Karpas-422 (cell line): ENCODE results near the gene FNDC8. TPM values are rescaled to one million over a fixed set of nuclear protein-coding genes. Genes with fewer than 3 reads are reported as not detected.
A peak's percentile ranks its signal among the peaks of the same experiment; 100 is the strongest.
"Not testable (repeated sequence)": the region's sequence is repeated elsewhere in the genome, so short reads cannot be mapped to it uniquely, and the experiment has no call there.

Source experiments
- DNase-seq: peaks from one replicate; pipeline ENCODE4 v3.0.0-alpha.2; 2015
- H2AFZ ChIP-seq: fragments of 200-600 bp; sonication (generic); 2 replicates; pipeline ENCODE4 v1.6.1; 2014; ENCODE audit warnings: antibody characterized with exemption, low read length, mixed read lengths
- H3K27ac ChIP-seq: fragments of 200-600 bp; sonication (generic); 2 replicates; pipeline ENCODE4 v1.5.1; 2014; ENCODE audit warnings: mild to moderate bottlenecking, low read length, moderate library complexity
- H3K27me3 ChIP-seq: fragments of 200-600 bp; sonication (generic); 2 replicates; pipeline ENCODE4 v1.6.1; 2014; ENCODE audit warnings: low read length, mixed read lengths
- H3K36me3 ChIP-seq: fragments of 200-600 bp; sonication (generic); 2 replicates; pipeline ENCODE4 v1.6.1; 2014; ENCODE audit warnings: low read length, mixed read lengths; ENCODE audit not compliant: insufficient read depth
- H3K4me1 ChIP-seq: fragments of 200-600 bp; sonication (generic); 2 replicates; pipeline ENCODE4 v1.6.1; 2014; ENCODE audit warnings: mild to moderate bottlenecking, low read length, mixed read lengths
- H3K4me2 ChIP-seq: fragments of 200-600 bp; sonication (generic); 2 replicates; pipeline ENCODE4 v1.6.1; 2014; ENCODE audit warnings: low read length, low read depth, mild to moderate bottlenecking; ENCODE audit not compliant: poor library complexity, severe bottlenecking
- H3K4me3 ChIP-seq: fragments of 200-600 bp; sonication (generic); 2 replicates; pipeline ENCODE4 v1.5.1; 2014; ENCODE audit warnings: mild to moderate bottlenecking, antibody characterized with exemption, low read length, mixed read lengths
- H3K79me2 ChIP-seq: fragments of 200-600 bp; sonication (generic); 2 replicates; pipeline ENCODE4 v1.6.1; 2014; ENCODE audit warnings: mild to moderate bottlenecking, low read length, mixed read lengths
- H3K9ac ChIP-seq: fragments of 200-600 bp; sonication (generic); 2 replicates; pipeline ENCODE4 v1.6.0; 2014; ENCODE audit warnings: low read length
- H3K9me2 ChIP-seq: fragments of 200-600 bp; sonication (generic), shearing (Covaris generic); replicated peaks from 2 replicates; pipeline ENCODE4 v1.6.0; 2014; ENCODE audit warnings: mild to moderate bottlenecking, low read length, moderate library complexity; ENCODE audit not compliant: insufficient read depth
- H3K9me3 ChIP-seq: fragments of 300-700, 200-600 bp; sonication (generic); 2 replicates; pipeline ENCODE4 v1.6.1; 2014; ENCODE audit warnings: low read length, mixed read lengths
- H4K20me1 ChIP-seq: fragments of 200-600 bp; sonication (generic); 2 replicates; pipeline ENCODE4 v1.6.1; 2014; ENCODE audit warnings: mild to moderate bottlenecking, antibody characterized with exemption, low read length, low read depth; ENCODE audit not compliant: insufficient read depth
- total RNA-seq: library from RNA; depleted of rRNA; stranded (reverse); fragments of >200 nt; shearing (Covaris generic); gene quantifications from 2 replicates; pipeline ENCODE4 v1.2.3, GENCODE V29; 2014; ENCODE audit warnings: low replicate concordance

FNDC8 gene
- total RNA-seq, 1 experiment from 2014 or later, result not detected

GRCh38 chr17:35088881-35089585 lies 32.4 kb upstream of the FNDC8 start:
- Histone ChIP-seq H3K27ac (no peak overlapping the region), H3K4me2 (peak overlapping the region; percentile 79), H4K20me1 (no peaks in the 10 kb centered on the region; the same call in 1 of the 2 replicates), H3K79me2 (no peaks in the 10 kb centered on the region), H3K36me3 (no peaks in the 10 kb centered on the region), H3K9me3 (no peaks in the 10 kb centered on the region), H3K4me1 (peaks cover 20% of the 10 kb centered on the region), H3K9ac (peak overlapping the region; percentile 78), H3K9me2 (no peaks in the 10 kb centered on the region), H3K27me3 (no peaks in the 10 kb centered on the region), H2AFZ (peak overlapping the region; percentile 96), H3K4me3 (peak overlapping the region; percentile 69)
- peak; percentile 95 for DNase-seq

GRCh38 chr17:35089586-35090296 lies 31.7 kb upstream of the FNDC8 start:
- Histone ChIP-seq H3K4me1 (peaks cover 20% of the 10 kb centered on the region), H3K9ac (peak overlapping the region; percentile 73), H3K9me2 (no peaks in the 10 kb centered on the region), H3K4me2 (peak overlapping the region; percentile 79), H2AFZ (peak overlapping the region; percentile 96), H3K27me3 (no peaks in the 10 kb centered on the region), H3K79me2 (no peaks in the 10 kb centered on the region), H3K27ac (no peak overlapping the region), H3K4me3 (peak overlapping the region; percentile 58), H3K36me3 (no peaks in the 10 kb centered on the region), H4K20me1 (no peaks in the 10 kb centered on the region; the same call in 1 of the 2 replicates), H3K9me3 (no peaks in the 10 kb centered on the region)
- no peak for DNase-seq

- H3K4me2 ChIP-seq, H3K27me3 ChIP-seq, H3K79me2 ChIP-seq, DNase-seq, H4K20me1 ChIP-seq, H3K4me3 ChIP-seq, H3K27ac ChIP-seq, H3K36me3 ChIP-seq, H2AFZ ChIP-seq, H3K9ac ChIP-seq, H3K9me2 ChIP-seq, H3K9me3 ChIP-seq: not testable (repeated sequence)
- peaks cover 22% of the 10 kb centered on the region for H3K4me1 ChIP-seq
Measured at GRCh38 chr17:35090707-35091106, 30.7 kb upstream of the FNDC8 start.

DNA sequence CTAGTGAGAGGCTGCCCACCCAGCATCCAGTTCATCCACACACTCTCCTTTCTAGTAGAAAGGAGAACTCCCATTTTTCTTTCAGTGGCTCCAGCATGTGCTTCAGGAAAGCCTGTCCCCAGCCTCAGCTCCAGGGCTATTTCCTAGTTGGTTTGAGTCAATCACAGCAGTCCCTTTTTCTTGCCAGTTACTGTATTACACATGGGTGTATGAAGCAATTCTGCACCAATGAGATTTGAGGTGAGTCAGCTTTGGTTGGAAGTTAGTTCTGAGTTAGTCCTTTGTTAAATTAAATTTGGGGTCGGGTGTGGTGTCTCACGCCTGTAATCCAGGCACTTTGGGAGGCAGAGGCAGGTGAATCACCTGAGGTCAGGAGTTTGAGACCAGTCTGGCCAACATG lies 26.5 kb upstream of the FNDC8 start:
- no peak for DNase-seq
- no peaks in the 10 kb centered on the region for H3K27me3 ChIP-seq
- H2AFZ ChIP-seq, result no peak overlapping the region
- no peaks in the 10 kb centered on the region for H3K79me2 ChIP-seq
- H3K9me2 ChIP-seq, result no peaks in the 10 kb centered on the region
- H3K4me2 ChIP-seq, result no peak overlapping the region
- no peak overlapping the region for H3K27ac ChIP-seq
- peaks cover 6% of the 10 kb centered on the region for H3K4me1 ChIP-seq
- H4K20me1 ChIP-seq, result no peaks in the 10 kb centered on the region
- H3K36me3 ChIP-seq, result peaks cover 5% of the 10 kb centered on the region; the same call in 1 of the 2 replicates
- no peak overlapping the region for H3K9ac ChIP-seq
- H3K4me3 ChIP-seq, result no peak overlapping the region
- H3K9me3 ChIP-seq, result no peaks in the 10 kb centered on the region

DNA sequence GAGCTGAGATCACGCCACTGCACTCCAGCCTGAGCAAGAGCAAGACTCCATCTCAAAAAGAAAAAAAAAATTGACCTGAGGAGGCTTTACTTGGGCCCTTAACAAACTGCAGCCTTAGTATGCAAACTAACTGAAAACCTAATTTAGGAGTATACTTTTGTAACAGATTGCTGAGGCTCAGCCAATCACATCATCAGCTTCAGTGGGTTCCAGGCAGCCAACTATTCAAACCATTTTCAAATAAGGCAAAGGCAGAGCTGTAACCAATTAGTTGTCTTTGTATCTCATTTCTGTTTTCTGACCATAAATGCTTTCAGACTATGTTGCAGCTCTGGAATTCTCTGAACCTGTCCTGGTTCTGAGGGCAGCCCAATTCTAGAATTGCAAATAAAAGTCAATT lies 25.7 kb upstream of the FNDC8 start:
- Histone ChIP-seq H3K27me3 (no peaks in the 10 kb centered on the region), H3K4me1 (peaks cover 4% of the 10 kb centered on the region), H4K20me1 (no peaks in the 10 kb centered on the region), H3K4me3 (no peak overlapping the region), H3K27ac (no peak overlapping the region), H3K9me3 (no peaks in the 10 kb centered on the region), H3K79me2 (no peaks in the 10 kb centered on the region), H3K9me2 (no peaks in the 10 kb centered on the region), H3K9ac (no peak overlapping the region), H3K36me3 (peaks cover 5% of the 10 kb centered on the region; the same call in 1 of the 2 replicates), H2AFZ (no peak overlapping the region), H3K4me2 (no peak overlapping the region)
- no peak for DNase-seq

- no peak overlapping the region for H2AFZ ChIP-seq
- H3K27me3 ChIP-seq, result no peaks in the 10 kb centered on the region
- no peak overlapping the region for H3K4me2 ChIP-seq
- no peaks in the 10 kb centered on the region for H3K9me3 ChIP-seq
- H3K36me3 ChIP-seq, result peaks cover 5% of the 10 kb centered on the region; the same call in 1 of the 2 replicates
- DNase-seq, result no peak
- no peak overlapping the region for H3K27ac ChIP-seq
- no peaks in the 10 kb centered on the region for H3K9me2 ChIP-seq
- H3K4me3 ChIP-seq, result no peak overlapping the region
- peaks cover 4% of the 10 kb centered on the region for H3K4me1 ChIP-seq
- no peaks in the 10 kb centered on the region for H4K20me1 ChIP-seq
- no peak overlapping the region for H3K9ac ChIP-seq
- no peaks in the 10 kb centered on the region for H3K79me2 ChIP-seq
Measured at GRCh38 chr17:35097776-35098175, 23.6 kb upstream of the FNDC8 start.

DNA sequence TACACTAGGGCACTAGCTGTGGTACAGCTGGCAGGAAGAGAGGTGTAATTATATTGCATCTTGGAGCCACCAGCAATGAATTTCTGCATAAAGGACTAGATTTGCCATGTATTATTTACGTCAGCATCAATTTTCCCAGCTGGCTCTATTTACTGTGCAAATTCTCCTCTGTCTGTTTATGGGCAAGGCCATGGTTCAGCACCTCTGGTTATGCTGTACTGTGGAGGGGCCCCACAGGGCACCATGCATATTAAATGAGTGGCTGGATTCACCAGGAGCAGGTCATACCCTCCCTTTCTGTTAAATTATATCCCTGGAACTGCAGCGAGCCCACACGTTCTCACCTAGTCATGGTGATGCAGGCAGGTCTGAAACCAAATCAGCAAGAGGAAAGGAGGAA lies 21.5 kb upstream of the FNDC8 start:
- Histone ChIP-seq H3K9ac (no peak overlapping the region), H3K36me3 (peaks cover 5% of the 10 kb centered on the region; the same call in 1 of the 2 replicates), H3K79me2 (no peaks in the 10 kb centered on the region), H3K4me1 (peaks cover 4% of the 10 kb centered on the region), H3K27me3 (no peaks in the 10 kb centered on the region), H3K9me3 (no peaks in the 10 kb centered on the region), H4K20me1 (no peaks in the 10 kb centered on the region), H3K4me2 (no peak overlapping the region), H3K27ac (no peak overlapping the region), H3K4me3 (no peak overlapping the region), H3K9me2 (no peaks in the 10 kb centered on the region), H2AFZ (no peak overlapping the region)
- no peak for DNase-seq

GRCh38 chr17:35101036-35101435 lies 20.4 kb upstream of the FNDC8 start:
- no peak overlapping the region for H2AFZ ChIP-seq
- no peak overlapping the region for H3K4me3 ChIP-seq
- no peaks in the 10 kb centered on the region for H3K79me2 ChIP-seq
- no peaks in the 10 kb centered on the region for H3K27me3 ChIP-seq
- H4K20me1 ChIP-seq, result no peaks in the 10 kb centered on the region
- DNase-seq, result no peak
- H3K36me3 ChIP-seq, result peaks cover 6% of the 10 kb centered on the region
- H3K4me2 ChIP-seq, result no peak overlapping the region
- H3K9ac ChIP-seq, result no peak overlapping the region
- no peak overlapping the region for H3K27ac ChIP-seq
- H3K9me2 ChIP-seq, result no peaks in the 10 kb centered on the region
- no peaks in the 10 kb centered on the region for H3K9me3 ChIP-seq
- H3K4me1 ChIP-seq, result no peaks in the 10 kb centered on the region
